ENCODE measurements around the gene RGL2.

- TF ChIP-seq CTCF (IDR thresholded peaks at IDR 0.05) (no peak), POLR2A (IDR thresholded peaks at IDR 0.05) (no peak), EP300 (IDR thresholded peaks at IDR 0.05) (no peak)
These were observed 20.9 kb downstream of the RGL2 start for GRCh38 chr6:33277663-33278391.
